Stimulated activated CD4-positive, alpha-beta T cell treated with anti-CD3 and anti-CD28 coated beads, Interleukin-12 subunit alpha, Interleukin-12 subunit beta, amount 100 ng/mL, for 4 hours (primary cell): Measurements from ENCODE around the gene MGRN1.

Experiments used
- DNase-seq: peaks from one replicate; pipeline ENCODE4 v3.0.0-alpha.2; 2020

The MGRN1 gene

DNA sequence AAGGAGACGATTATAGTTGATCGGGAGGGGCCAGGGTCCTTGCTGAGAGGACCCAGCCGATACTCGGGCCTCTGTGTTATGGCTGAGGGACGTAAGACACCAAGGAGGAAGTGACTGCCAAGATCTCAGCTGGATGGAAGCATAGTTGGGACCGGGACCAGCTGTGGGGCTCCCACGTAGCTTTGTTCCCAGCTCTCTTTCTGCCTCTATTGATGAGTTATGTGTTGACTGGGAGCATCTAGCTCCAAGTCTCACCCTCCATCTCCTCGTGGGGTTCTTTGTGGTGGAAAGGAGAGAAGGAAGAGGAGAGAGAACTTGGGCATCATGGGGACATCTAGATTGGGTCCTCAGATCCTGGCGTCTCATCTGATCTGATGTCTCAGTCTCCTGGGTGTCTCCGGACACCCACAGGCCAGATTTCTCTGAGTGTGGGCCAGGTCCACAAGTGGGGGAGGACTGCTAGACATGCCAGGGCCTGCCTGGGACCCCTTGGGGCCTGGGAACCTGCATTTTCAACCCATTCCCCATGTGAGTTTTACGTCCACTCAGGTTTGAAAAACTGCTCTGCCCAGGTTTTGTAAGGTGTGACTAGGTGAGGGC lies 1.0 kb downstream of the MGRN1 start:
- no peak for DNase-seq

DNA sequence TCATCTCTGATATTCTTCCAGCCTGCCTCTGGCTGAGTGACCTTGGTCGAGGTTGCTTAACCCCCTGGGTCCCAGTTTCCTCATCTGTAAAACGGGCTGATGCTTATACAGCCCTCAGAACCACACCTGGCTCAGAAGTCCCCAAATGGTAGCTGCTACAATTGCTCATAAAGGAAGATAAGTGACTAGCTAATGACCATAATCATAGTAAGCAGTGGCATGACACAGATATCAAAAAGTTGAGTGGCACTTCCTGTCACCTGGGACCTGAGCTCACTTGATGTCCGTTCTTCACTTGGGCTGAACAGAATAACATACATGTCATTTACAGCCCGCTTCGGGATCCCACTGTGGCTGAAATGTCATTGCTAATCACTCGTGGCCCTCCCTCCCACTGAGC lies 1.8 kb downstream of the MGRN1 start:
- DNase-seq = no peak

DNA sequence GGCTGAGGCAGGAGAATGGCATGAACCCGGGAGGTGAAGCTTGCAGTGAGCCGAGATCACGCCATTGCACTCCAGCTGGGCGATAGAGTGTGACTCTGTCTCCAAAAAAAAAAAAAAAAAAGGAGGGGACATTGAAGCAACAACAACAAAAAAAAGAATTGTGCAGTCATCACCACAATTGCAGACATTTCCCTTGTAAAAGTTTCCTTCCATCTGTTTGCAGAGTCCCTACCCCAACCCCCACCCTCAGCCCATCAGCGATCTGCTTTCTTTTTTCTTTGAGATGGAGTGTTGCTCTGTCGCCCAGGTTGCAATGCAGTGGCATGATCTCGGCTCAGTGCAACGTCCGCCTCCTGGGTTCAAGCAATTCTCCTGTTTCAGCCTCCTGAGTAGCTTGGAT lies 3.7 kb downstream of the MGRN1 start:
- DNase-seq = no peak

DNA sequence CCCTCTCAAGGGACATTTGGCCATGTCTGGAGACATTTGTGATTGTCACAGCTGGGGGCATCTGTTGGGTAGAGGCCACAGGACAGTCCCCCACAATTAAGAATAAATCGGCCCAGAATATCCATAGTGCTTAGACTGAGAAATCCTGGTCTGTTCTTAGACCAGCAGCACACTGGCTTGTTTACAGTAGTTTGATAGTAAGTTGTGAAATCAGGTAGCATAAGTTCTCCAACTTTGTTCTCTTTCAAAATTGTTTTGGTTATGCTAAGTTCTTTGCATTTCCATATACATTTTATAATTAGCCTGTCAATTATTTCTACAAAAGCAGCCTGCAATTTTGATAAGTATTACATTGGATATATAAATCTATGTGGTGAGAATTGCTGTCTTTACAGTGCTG lies 6.8 kb downstream of the MGRN1 start:
- DNase-seq = no peak

DNA sequence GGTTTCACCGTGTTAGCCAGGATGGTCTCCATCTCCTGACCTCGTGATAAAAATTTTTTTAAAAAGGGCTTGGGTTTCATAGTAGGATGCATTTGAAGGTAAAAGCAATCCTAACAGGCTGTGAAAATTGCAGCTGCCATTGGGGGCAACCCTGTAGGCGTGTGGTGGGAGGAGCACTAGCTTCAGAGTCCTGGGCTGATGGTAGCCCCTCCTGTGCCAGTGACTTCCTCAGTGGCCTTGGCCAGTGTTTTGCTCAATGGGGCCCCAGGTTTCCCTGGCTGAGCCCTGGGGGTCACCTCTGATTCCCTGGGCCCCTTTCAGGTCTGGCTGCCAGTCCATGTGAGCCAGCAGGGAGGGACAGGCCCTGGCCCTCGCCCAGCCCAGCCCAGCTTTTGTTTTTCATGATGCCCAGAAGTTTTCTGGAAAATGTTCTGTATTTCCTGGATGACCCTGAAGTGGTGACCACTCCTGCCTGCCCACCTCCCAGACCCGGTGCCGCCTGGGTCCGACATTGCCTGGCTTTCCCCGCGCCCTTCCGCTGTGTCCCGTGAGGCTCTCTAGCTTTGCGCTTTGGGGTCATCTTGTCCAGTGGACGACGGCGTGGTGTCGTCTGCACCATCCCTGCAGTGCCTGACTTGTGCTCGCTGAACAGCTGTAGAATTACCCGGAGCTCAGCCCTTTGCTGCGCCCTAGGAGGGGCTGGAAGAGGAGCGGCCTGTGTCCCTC lies 9.4 kb downstream of the MGRN1 start:
- DNase-seq = no peak

- no peak for DNase-seq
Measured at GRCh38 chr16:4634768-4635167, 10.1 kb downstream of the MGRN1 start.

DNA sequence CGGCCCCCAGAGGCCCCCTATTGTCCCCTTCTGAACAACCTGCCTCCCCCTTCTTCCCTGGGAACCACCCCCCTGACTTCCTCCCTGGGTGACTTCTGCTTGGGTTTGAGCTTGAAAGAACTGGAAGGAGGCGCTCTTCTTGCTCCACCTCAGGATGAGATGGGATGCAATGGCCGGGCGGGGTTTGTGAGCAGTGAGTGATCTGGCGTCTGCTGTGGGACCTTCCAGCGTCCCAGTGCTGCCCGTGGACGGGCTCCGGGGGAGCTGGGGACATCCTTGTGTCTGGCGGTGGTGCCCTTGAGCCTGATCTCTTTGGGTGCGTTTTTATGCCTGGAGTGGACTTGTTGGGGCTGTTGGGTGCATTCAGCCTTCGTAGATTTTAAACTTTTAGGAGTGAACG lies 11.6 kb downstream of the MGRN1 start:
- DNase-seq = no peak

DNA sequence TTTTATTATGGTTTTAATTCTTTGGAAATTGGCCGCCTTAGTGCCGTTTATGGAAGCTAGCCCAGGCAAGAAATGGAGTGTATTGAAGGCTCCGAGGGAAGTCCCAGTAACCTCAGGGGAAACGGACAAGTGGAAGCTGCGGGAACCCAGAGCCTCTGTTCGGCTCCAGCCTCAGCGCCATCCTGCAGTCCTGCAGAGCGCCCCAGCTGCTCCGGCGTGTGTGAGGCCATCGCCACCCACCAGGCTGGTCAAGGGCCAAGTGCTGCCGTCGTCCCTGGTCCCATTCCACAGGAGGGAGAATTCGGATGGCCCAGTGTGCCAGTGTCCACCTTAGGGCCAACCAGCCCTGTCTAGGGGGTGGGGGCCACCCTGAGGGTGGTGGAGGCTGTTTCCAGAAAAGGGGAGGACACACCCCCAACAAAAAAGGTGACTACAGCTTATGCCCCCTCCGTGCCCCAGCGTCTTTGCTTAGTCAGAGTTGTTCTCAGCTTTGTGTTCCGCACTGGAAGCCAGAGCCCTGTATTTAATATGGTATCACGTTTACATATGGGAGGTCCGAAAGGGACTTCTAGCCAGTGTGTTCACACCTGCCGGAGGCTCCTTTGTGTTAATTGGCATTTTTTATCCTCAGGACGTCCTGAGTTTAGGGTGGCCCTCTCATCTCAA lies 13.0 kb downstream of the MGRN1 start:
- no peak for DNase-seq

GRCh38 chr16:4639899-4640509 lies 15.4 kb downstream of the MGRN1 start:
- DNase-seq = no peak

DNA sequence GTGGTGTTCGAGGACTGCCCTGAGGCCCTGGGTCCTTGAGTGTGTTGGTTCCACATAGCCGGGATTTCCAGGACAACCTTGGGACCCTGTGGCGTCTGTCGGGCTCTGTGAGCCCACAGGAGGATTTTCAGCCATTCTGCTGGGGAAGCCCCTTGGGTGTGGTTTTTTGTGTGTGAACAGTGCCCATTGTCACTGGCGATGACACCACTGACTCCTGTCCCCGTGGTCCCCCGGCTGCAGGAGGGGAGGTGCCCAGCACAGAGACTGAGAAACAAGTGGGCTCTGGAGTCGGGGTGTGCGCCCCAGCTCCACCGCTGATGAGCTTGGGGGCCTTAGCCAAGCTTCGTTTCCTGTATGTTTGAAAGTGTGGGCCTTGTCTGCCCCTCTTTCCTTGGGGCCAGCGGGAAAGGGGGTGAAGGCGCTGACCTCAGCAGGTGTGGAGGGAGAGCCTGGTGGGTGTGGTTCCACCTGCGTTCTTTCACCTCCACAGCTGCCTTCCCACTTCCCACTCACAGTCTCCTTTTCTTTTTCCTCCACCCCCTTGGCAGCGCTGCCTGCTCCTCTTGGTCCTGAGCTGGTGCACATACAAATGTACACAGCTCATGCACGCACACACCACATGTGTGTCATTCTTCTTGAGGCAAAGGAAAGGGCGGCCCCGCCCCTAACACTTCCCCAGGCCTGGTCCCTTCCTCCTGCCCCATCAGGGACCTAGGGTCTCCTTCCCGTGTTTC lies 16.1 kb downstream of the MGRN1 start:
- no peak for DNase-seq

DNA sequence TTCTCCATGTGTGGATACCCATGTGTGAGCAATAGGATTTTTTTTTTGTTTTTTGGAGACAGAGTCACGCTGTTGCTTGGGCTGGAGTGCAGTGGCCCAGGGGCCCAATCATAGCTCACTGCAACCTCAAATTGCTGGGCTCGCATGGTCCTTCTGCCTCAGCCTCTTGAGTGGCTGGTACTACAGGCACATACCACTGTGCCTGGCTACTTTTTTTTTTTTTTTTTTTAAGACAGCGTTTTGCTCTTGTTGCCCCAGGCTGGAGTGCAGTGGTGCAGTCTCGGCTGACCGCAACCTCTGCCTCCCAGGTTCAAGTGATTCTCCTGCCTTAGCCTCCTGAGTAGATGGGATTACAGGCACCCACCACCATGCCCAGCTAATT lies 16.7 kb downstream of the MGRN1 start:
- DNase-seq = no peak

- DNase-seq = no peak
Measured at GRCh38 chr16:4641895-4642294, 17.3 kb downstream of the MGRN1 start.

DNA sequence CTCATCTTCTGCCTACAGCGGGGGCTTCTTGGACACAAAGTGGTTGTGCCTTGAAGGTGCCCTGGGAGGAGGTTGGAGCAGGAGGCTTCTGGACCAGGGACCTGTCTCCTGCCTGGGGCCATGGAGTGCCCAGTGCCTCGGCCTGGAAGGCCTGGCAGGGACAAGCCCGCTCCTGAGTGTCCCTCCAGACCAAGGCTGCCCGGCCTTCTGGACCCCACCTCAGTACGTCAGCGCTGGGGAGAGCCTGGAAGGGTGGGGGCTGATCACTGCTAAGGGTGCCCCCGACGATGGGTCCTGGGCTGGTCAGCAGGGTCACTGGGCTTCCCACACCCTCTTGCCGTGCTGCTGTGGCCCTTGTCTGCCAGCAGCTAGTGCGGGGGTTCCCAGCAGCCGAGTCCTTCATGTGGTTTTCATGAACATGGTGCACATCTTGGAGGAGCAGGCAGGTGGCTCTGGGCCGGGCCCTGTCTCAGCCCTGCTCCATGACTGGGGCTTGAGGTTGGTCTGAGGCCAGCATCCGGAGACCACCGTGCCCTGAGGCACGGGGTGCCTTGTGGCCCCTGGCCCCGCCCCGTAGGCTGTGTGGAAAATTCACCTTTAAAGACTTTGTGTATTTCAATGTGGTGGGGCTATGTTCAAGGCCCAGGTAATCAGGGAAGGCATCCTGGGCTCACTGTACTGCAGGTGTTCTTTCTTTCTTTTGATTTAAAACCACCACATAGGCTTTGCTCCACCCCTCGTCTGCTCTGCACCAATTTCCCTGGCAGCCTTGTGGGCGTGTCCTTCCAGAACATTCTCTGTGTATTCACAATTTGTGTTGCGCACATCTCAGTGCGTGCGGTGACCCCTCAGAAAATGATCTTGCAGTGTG lies 22.4 kb downstream of the MGRN1 start:
- no peak for DNase-seq

GRCh38 chr16:4647644-4647980 lies 23.0 kb downstream of the MGRN1 start:
- DNase-seq = no peak

DNA sequence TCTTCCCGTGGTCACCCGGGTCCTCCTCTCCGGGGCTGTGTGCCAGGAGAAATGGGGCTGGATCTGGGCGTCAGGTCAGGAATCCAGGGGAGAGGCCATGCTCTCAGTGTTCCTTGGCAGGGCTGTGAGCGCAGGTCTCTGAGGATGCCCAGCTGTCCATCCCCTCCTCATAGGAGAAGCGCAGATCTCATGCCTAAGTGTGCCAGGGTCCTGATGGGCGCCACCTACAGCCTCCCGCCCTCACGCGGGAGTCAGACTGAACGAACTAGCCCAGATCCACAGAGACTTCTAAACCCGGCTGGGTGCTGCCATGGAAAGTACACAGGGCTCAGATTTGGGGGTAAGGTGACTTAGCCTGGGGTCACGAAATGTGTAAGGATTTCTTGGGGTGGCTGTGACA lies 24.3 kb downstream of the MGRN1 start:
- DNase-seq = no peak

DNA sequence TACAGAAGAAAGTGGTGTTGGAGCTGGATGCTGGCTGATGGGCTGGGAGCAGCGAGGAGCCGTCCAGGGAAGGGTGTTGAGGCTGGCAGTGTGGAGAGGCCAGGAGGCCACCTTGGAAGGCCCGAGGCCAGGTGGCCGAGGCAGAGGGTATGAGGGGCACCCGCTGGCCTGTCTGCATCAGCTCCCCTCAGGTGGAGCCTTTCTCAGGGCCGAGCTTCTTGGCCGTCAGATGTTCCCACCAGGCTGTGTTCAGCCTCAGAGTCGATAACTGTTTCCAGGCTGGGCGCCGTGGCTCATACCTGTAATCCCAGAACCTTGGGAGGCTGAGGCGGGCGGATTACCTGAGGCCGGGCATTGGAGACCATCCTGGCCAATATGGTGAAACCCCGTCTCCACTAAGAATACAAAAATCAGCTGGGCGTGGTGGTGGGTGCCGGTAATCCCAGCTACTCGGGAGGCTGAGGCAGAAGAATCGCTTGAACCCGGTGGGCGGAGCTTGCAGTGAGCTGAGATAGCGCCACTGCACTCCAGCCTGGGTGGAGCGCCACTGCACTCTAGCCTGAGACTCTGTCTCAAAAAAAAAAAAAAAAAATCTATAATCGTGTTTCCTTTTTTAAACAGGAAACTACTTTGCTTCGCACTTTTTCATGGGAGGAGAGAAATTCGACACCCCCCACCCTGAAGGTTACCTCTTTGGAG lies 25.3 kb downstream of the MGRN1 start:
- DNase-seq = no peak

DNA sequence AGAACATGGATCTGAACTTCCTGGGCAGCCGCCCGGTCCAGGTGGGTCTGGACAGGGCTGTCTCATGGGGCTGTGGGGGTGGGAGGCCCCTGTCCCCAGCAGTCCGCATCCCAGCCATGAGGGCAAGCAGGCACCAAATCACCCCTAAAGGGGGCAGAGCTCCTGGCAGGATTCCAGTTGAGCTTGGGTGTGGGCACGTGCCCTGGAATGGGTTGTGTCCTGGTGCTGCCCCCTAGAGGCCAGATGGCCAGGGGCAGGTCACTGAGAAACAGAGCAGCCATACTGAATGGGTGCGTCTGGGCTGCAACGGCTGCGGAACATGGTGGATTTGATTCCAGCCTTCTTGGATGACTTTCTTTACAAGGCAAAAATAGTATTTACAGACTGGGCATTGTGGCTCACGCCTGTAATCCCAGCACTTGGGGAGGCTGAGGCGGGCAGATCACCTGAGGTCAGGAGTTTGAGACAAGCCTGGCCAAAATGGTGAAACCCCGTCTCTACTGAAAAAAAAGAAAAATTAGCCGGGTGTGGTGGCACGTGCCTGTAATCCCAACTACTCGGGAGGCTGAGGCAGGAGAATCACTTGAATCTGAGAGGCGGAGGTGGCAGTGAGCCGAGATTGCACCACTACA lies 25.9 kb downstream of the MGRN1 start:
- peak; percentile 72 for DNase-seq

- no peak for DNase-seq
Measured at GRCh38 chr16:4651827-4652226, 27.2 kb downstream of the MGRN1 start.

DNA sequence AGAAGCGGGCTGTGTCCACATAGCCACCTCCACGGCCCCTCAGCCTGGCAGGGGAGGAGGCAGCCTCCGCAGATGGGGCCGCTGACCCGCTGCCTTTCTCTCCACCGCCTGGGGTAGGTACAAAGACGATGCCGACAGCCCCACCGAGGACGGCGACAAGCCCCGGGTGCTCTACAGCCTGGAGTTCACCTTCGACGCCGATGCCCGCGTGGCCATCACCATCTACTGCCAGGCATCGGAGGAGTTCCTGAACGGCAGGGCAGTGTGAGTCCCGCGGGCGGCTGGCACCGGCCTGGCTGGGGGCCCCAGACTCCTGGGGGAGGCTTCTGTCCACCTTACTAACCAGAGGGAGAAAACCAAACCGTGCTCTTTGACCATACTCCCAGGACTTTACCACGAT lies 27.9 kb downstream of the MGRN1 start:
- no peak for DNase-seq

GRCh38 chr16:4654011-4654963 lies 29.7 kb downstream of the MGRN1 start:
- DNase-seq = no peak
